GM18519 (cell line): ENCODE results near the gene TMEM220.

ENCODE experiments used
- ATAC-seq: cut with Tn5 transposase; IDR thresholded peaks from one replicate; pipeline ENCODE4 v1.9.1; 2021; ENCODE audit warnings: mild to moderate bottlenecking, moderate library complexity; ENCODE audit not compliant: unreplicated experiment, low FRiP score

TMEM220 gene

GRCh38 chr17:10673312-10673711 is 56.5 kb downstream of the TMEM220 start:
- no peak for ATAC-seq

DNA sequence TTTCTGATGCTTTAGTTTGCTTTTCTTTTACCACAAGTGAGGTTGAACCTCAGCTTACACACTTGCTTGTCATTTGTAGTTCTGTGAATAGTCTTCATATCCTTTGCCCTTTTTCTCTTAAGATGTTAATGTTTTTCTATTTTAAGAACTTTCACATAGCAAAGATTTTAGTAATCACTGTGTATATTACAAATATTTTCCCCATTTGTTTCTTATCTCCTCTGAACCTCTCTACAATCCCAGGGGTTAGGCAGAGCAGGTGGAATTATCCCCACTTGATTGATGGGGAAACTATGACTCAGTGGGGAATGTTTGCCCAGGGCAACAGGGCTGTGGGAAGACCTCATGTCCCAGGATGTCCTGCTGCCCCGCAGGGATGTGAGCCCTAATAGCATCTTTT is 61.0 kb downstream of the TMEM220 start:
- ATAC-seq: no peak

DNA sequence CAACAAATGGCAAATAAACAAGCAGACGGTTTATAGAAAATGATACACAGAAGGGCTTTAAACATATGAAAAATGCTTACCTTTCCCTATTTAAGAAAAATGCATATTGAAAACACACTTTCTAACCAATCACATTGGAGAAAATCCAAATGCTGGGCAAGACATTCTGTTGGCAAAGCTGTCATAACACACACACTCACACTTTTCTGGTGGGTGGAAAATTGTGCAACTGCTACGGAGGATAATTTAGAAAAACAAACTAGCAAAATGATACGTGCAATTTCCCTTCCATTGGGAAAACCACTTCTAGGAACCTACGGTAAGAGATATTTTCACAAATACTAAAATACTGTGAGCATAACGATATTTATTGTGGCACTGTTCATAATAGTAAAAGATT is 62.9 kb downstream of the TMEM220 start:
- ATAC-seq: no peak

- no peak for ATAC-seq
Measured at GRCh38 chr17:10664571-10664970, 65.3 kb downstream of the TMEM220 start.
